ENCODE results near the gene TLN1. TPM values are rescaled to one million over a fixed set of nuclear protein-coding genes. Genes with fewer than 3 reads are reported as not detected.

TLN1 gene
- polyA plus RNA-seq, 2 of the 4 experiments (the other 2 are of a cell fraction) = 65.5 to 108 TPM

GRCh38 chr9:35673132-35674024 lies 58.6 kb downstream of the TLN1 start, which contains the start of gene CA9:
TSS of gene CA9 (plus strand) at chr9:35673928. CDS start at chr9:35673960, 32 bp downstream.
- DNase-seq (ENCODE audit: low read depth in 1 of 2, low spot score in 1 of 2) (peak in 1 of 2 experiments; percentile 46), ATAC-seq (peak; percentile 61 to 65; a peak in 5 of 6 replicates), FAIRE-seq (no peak)
- Histone ChIP-seq H3K4me3 (no peak within 1 kb of the TSS), H3K27ac (peak within 1 kb of the TSS; percentile 66 to 81), H3K4me1 (peaks cover 44% of the 10 kb centered on the region), H3K9me3 (no peaks in the 10 kb centered on the region), H3K4me2 (peak within 1 kb of the TSS; percentile 68)
- 25% methylated on average over 8 of the region's 10 CpGs for WGBS (ENCODE audit: missing lambda C conversion rate)
- TF ChIP-seq ZFP36 (IDR thresholded peaks at IDR 0.05; ENCODE audit: borderline replicate concordance, partially characterized antibody) = peak; percentile 54
- no peak for TF ChIP-seq E2F6 (IDR thresholded peaks at IDR 0.05; ENCODE audit: borderline replicate concordance, low read depth)
- CTCF ChIA-PET = interaction anchor here (1.0 to 21.5 kb wide), 5 partner anchors 13 to 62 kb away, joined by 3 to 498 read pairs (median 8); partner anchors contain the start of genes ARHGEF39, CCDC107, RMRP and TPM2
- POLR2A ChIA-PET = interaction anchor here (0.5 to 1.7 kb wide), 3 partner anchors 17 to 59 kb away, joined by 3 to 18 read pairs (median 4); partner anchors contain the start of genes CREB3, TLN1 and TPM2

GRCh38 chr9:35669331-35670145 lies 62.5 kb downstream of the TLN1 start:
- DNase-seq (ENCODE audit: low read depth in 1 of 2, low spot score in 1 of 2) = peak; percentile 44 to 85
- ATAC-seq = peak; percentile 45 to 61
- POLR2A ChIA-PET = interaction anchor here (1.1 to 1.6 kb wide), 3 partner anchors 20 to 63 kb away, joined by 3 to 13 read pairs (median 4); partner anchors contain the start of genes CREB3, TLN1 and TPM2
- TF ChIP-seq MAX (IDR thresholded peaks at IDR 0.05) = peak; percentile 19; the same call in 1 of the 2 replicates
- no peak for TF ChIP-seq PBX3 (IDR thresholded peaks at IDR 0.05)
- no peak for TF ChIP-seq GATA3 (IDR thresholded peaks at IDR 0.05; ENCODE audit: borderline replicate concordance)
- no peak for TF ChIP-seq SREBF2 (IDR thresholded peaks at IDR 0.05)
- 0 out of 3 replicates have a peak, but pooled peaks have one; percentile 25 for TF ChIP-seq BCL3 (IDR thresholded peaks at IDR 0.05)
- TF ChIP-seq EHF (CRISPR knock-in tag; IDR thresholded peaks at IDR 0.05) = no peak
- peak in 1 of 2 experiments; percentile 49; a peak in 1 of 5 replicates for TF ChIP-seq JUN (IDR thresholded peaks at IDR 0.05)
- peak; percentile 68 for FAIRE-seq
- H3K4me1 ChIP-seq = peaks cover 58% of the 10 kb centered on the region
- no peaks in the 10 kb centered on the region for H3K9me3 ChIP-seq
- no peak overlapping the region for H3K4me3 ChIP-seq
- H3K4me2 ChIP-seq = peak overlapping the region; percentile 74
- peak overlapping the region; percentile 82 to 91 for H3K27ac ChIP-seq
- 33% methylated on average over 6 of the region's 6 CpGs for WGBS (ENCODE audit: missing lambda C conversion rate)
- CTCF ChIA-PET = interaction anchor here (0.6 to 21.5 kb wide), 8 partner anchors 9 to 121 kb away, joined by 3 to 498 read pairs (median 6); partner anchors contain the start of genes ARHGEF39, CCDC107, RMRP and TPM2

GRCh38 chr9:35667939-35668338 lies 64.1 kb downstream of the TLN1 start:
- Histone ChIP-seq H3K27ac (peak overlapping the region; percentile 15 to 91; a peak in 4 of 6 replicates), H3K4me3 (no peak overlapping the region), H3K4me1 (peaks cover 57% of the 10 kb centered on the region), H3K4me2 (no peak overlapping the region), H3K9me3 (no peaks in the 10 kb centered on the region)
- ChIA-PET CTCF (interaction anchor here (4.6 to 21.5 kb wide), 2 partner anchors 23 to 62 kb away, joined by 48 to 498 read pairs; partner anchors contain the start of genes CREB3, TLN1 and TPM2), POLR2A (interaction anchor here (1.0 to 1.3 kb wide), 2 partner anchors 9 to 22 kb away, joined by 4 to 5 read pairs; partner anchors contain the start of genes CCDC107, RMRP and TPM2)
- ATAC-seq (no peak), DNase-seq (ENCODE audit: low read depth in 1 of 2, low spot score in 1 of 2) (no peak), FAIRE-seq (no peak)
- TF ChIP-seq BCL3 (IDR thresholded peaks at IDR 0.05) (no peak), USF2 (IDR thresholded peaks at IDR 0.05) (no peak), CHD4 (IDR thresholded peaks at IDR 0.05; ENCODE audit: borderline replicate concordance) (no peak), HEYL (CRISPR knock-in tag; IDR thresholded peaks at IDR 0.05) (no peak), EP300 (IDR thresholded peaks at IDR 0.05) (no peak), HMGXB4 (CRISPR knock-in tag; IDR thresholded peaks at IDR 0.05; ENCODE audit: borderline replicate concordance) (no peak)
- 91% methylated on average over 3 of the region's 3 CpGs for WGBS (ENCODE audit: missing lambda C conversion rate)

Data from A549 (cell line).